ENCODE data around the gene VAV1. TPM values are rescaled to one million over a fixed set of nuclear protein-coding genes. Genes with fewer than 3 reads are reported as not detected.

The VAV1 gene
- total and polyA plus RNA-seq, 2 of the 13 experiments (the other 11 are each of a cell fraction or from before 2014, with no cell fraction given): not detected

- TF ChIP-seq ZNF18 (CRISPR knock-in tag; IDR thresholded peaks at IDR 0.05; ENCODE audit: insufficient replicate concordance): peak; percentile 87
- TF ChIP-seq ZBTB37 (CRISPR knock-in tag; IDR thresholded peaks at IDR 0.05): no peak
- TF ChIP-seq ZNF335 (CRISPR knock-in tag; IDR thresholded peaks at IDR 0.05): no peak; the same call in none of the 2 replicates
- TF ChIP-seq TBP (CRISPR knock-in tag; IDR thresholded peaks at IDR 0.05): 0 out of 2 replicates have a peak, but pooled peaks have one; percentile 53
- no peak for TF ChIP-seq PHF5A (CRISPR knock-in tag; IDR thresholded peaks at IDR 0.05; ENCODE audit: low read depth, unreplicated experiment)
- TF ChIP-seq ZNF414 (CRISPR knock-in tag; IDR thresholded peaks at IDR 0.05): peak; percentile 82
- TF ChIP-seq BRF2 (CRISPR knock-in tag; IDR thresholded peaks at IDR 0.05): no peak
- TF ChIP-seq ZNF329 (CRISPR knock-in tag; IDR thresholded peaks at IDR 0.05; ENCODE audit: low read depth): no peak
- TF ChIP-seq MTF2 (CRISPR knock-in tag; IDR thresholded peaks at IDR 0.05; ENCODE audit: borderline replicate concordance): no peak
- no peak for TF ChIP-seq NFYC (CRISPR knock-in tag; IDR thresholded peaks at IDR 0.05)
- no peak; the same call in 1 of the 2 replicates for TF ChIP-seq NFATC3 (CRISPR knock-in tag; IDR thresholded peaks at IDR 0.05)
- no peak for TF ChIP-seq ZNF710 (CRISPR knock-in tag; IDR thresholded peaks at IDR 0.05; ENCODE audit: borderline replicate concordance)
- no peak for TF ChIP-seq YEATS2 (CRISPR knock-in tag; IDR thresholded peaks at IDR 0.05; ENCODE audit: borderline replicate concordance)
- TF ChIP-seq ZNF282 (IDR thresholded peaks at IDR 0.05; ENCODE audit: partially characterized antibody): no peak
- TF ChIP-seq ZNF564 (CRISPR knock-in tag; IDR thresholded peaks at IDR 0.05): 0 out of 2 replicates have a peak, but pooled peaks have one; percentile 52
- TF ChIP-seq ZBTB20 (CRISPR knock-in tag; IDR thresholded peaks at IDR 0.05; ENCODE audit: borderline replicate concordance, low read depth): no peak
- TF ChIP-seq RNF219 (CRISPR knock-in tag; IDR thresholded peaks at IDR 0.05): no peak
- TF ChIP-seq ZNF772 (CRISPR knock-in tag; IDR thresholded peaks at IDR 0.05): no peak
- no peak for TF ChIP-seq HNRNPH1 (optimal IDR thresholded peaks at IDR 0.05; ENCODE audit: low read depth, low read length)
These were observed 34.4 kb upstream of the VAV1 start (continued) for GRCh38 chr19:6737873-6738786.
